HepG2 (cell line): Measurements from ENCODE around the gene TMBIM1. TPM values are rescaled to one million over a fixed set of nuclear protein-coding genes. Genes with fewer than 3 reads are reported as not detected.

Source experiments
- KAT2B ChIP-seq: fragments of 150-350 bp; IDR thresholded peaks from 2 replicates; pipeline ENCODE4 v1.6.1; 2014; ENCODE audit warnings: low read depth, low read length, borderline replicate concordance
- LRRFIP1 ChIP-seq: sonication (generic); formaldehyde crosslinking; conservative IDR thresholded peaks from 2 replicates; pipeline ENCODE4 v1.4.0; 2020; ENCODE audit warnings: missing genetic modification reagents
- POGK ChIP-seq: sonication (generic); formaldehyde crosslinking; conservative IDR thresholded peaks from 2 replicates; pipeline ENCODE4 v1.8.0; 2022; ENCODE audit warnings: mild to moderate bottlenecking, moderate library complexity, missing genetic modification reagents
- REPIN1 ChIP-seq: sonication (generic); formaldehyde crosslinking; IDR thresholded peaks from 2 replicates; pipeline ENCODE4 v1.8.0; 2022; ENCODE audit warnings: missing genetic modification reagents, low read depth, mild to moderate bottlenecking, borderline replicate concordance
- ZBTB26 ChIP-seq: IDR thresholded peaks from 2 replicates; pipeline ENCODE4 v1.6.1; 2016; ENCODE audit warnings: missing compliant biosample characterization, missing genetic modification reagents, borderline replicate concordance
- ZBTB3 ChIP-seq: sonication (generic); formaldehyde crosslinking; IDR thresholded peaks from 2 replicates; pipeline ENCODE4 v1.4.0; 2020; ENCODE audit warnings: low read depth, mild to moderate bottlenecking, moderate library complexity, missing genetic modification reagents, borderline replicate concordance
- ZBTB7A ChIP-seq: sonication (generic); formaldehyde crosslinking; IDR thresholded peaks from 2 replicates; pipeline ENCODE4 v1.8.0; 2022; ENCODE audit warnings: mild to moderate bottlenecking, missing genetic modification reagents
- ZFYVE20 ChIP-seq: sonication (generic); formaldehyde crosslinking; IDR thresholded peaks from 2 replicates; pipeline ENCODE4 v1.8.0; 2023; ENCODE audit warnings: low read depth, mild to moderate bottlenecking, moderate library complexity, missing genetic modification reagents, borderline replicate concordance
- ZKSCAN5 ChIP-seq: sonication (generic); formaldehyde crosslinking; IDR thresholded peaks from 2 replicates; pipeline ENCODE4 v1.5.1; 2020; ENCODE audit warnings: mild to moderate bottlenecking, missing genetic modification reagents
- ZKSCAN8 ChIP-seq: IDR thresholded peaks from 2 replicates; pipeline ENCODE4 v1.6.1; 2016; ENCODE audit warnings: borderline replicate concordance, missing genetic modification reagents, missing compliant biosample characterization
- ZNF253 ChIP-seq: sonication (generic); formaldehyde crosslinking; IDR thresholded peaks from 2 replicates; pipeline ENCODE4 v1.8.0; 2022; ENCODE audit warnings: mild to moderate bottlenecking, missing genetic modification reagents, borderline replicate concordance
- ZNF282 ChIP-seq: fragments of 450-650 bp; IDR thresholded peaks from 2 replicates; pipeline ENCODE4 v1.6.1; 2018; ENCODE audit not compliant: partially characterized antibody
- ZNF75D ChIP-seq: sonication (generic); formaldehyde crosslinking; IDR thresholded peaks from 2 replicates; pipeline ENCODE4 v1.8.1; 2023; ENCODE audit warnings: missing genetic modification reagents, mild to moderate bottlenecking, borderline replicate concordance
- polyA plus RNA-seq, 8 experiments: library from polyadenylated mRNA; depleted of rRNA in 3 of 8; stranded (reverse) in 7 of 8; unstranded in 1 of 8; fragments of >200 nt; fragmentation: Illumina TruSeq in 4 of 8; extraction: Trizol in 4 of 8; gene quantifications; 2 replicates each; pipeline versions ENCODE4 v1.2.1 to v1.2.3, GENCODE V29; 2011 to 2016; ENCODE audit warnings: low read depth in 4 of 8, missing spikeins in 1 of 8, mixed read lengths in 1 of 8; ENCODE audit not compliant: insufficient read depth in 1 of 8
- total RNA-seq, 5 experiments: library from RNA; depleted of rRNA; stranded (reverse); fragments of >200 nt; fragmentation: Illumina TruSeq; extraction: Trizol; gene quantifications; 2 replicates each; pipeline ENCODE4 v1.2.3, GENCODE V29; 2016; ENCODE audit warnings: low read depth in 1 of 5

The TMBIM1 gene
- total and polyA plus RNA-seq, 2 of the 13 experiments (the other 11 are each of a cell fraction or from before 2014, with no cell fraction given): 127 to 139 TPM

- no peak for TF ChIP-seq ZFYVE20
- no peak for TF ChIP-seq ZKSCAN5 (CRISPR knock-in tag)
- TF ChIP-seq KAT2B: no peak
- TF ChIP-seq ZNF75D (CRISPR knock-in tag): peak; percentile 28; the same call in 1 of the 2 replicates
- TF ChIP-seq LRRFIP1 (CRISPR knock-in tag): no peak
- TF ChIP-seq ZKSCAN8 (CRISPR knock-in tag): 0 out of 2 replicates have a peak, but pooled peaks have one; percentile 0
- TF ChIP-seq ZNF282: no peak
- TF ChIP-seq ZNF253 (CRISPR knock-in tag): no peak
- 0 out of 2 replicates have a peak, but pooled peaks have one; percentile 3 for TF ChIP-seq ZBTB7A (CRISPR knock-in tag)
- no peak for TF ChIP-seq ZBTB3 (CRISPR knock-in tag)
- TF ChIP-seq REPIN1 (CRISPR knock-in tag): no peak
- no peak for TF ChIP-seq ZBTB26 (CRISPR knock-in tag)
- no peak for TF ChIP-seq POGK (CRISPR knock-in tag)
These were observed 28.3 kb downstream of the TMBIM1 start (continued) for GRCh38 chr2:218263817-218264641.
